Measurements from ENCODE around the gene OSM.

The OSM gene

GRCh38 chr22:30251711-30252110 lies 14.9 kb downstream of the OSM start:
- H3K9ac ChIP-seq (ENCODE audit: low read depth, low read length) = no peak overlapping the region
- no peaks in the 10 kb centered on the region for H3K36me3 ChIP-seq (ENCODE audit: insufficient read depth, low read length)
- H3K4me1 ChIP-seq (ENCODE audit: insufficient read depth, low read length) = peaks cover 35% of the 10 kb centered on the region
- H3K9me3 ChIP-seq (ENCODE audit: control insufficient read depth, insufficient read depth, low read length) = no peaks in the 10 kb centered on the region

- Histone ChIP-seq H3K9me3 (ENCODE audit: control insufficient read depth, insufficient read depth, low read length) (no peaks in the 10 kb centered on the region), H3K36me3 (ENCODE audit: insufficient read depth, low read length) (no peaks in the 10 kb centered on the region), H3K4me1 (ENCODE audit: insufficient read depth, low read length) (peaks cover 30% of the 10 kb centered on the region), H3K9ac (ENCODE audit: low read depth, low read length) (no peak overlapping the region)
These were observed 15.9 kb downstream of the OSM start for GRCh38 chr22:30250661-30251267.

- Histone ChIP-seq H3K4me1 (ENCODE audit: insufficient read depth, low read length) (peaks cover 30% of the 10 kb centered on the region), H3K9me3 (ENCODE audit: control insufficient read depth, insufficient read depth, low read length) (no peaks in the 10 kb centered on the region), H3K36me3 (ENCODE audit: insufficient read depth, low read length) (no peaks in the 10 kb centered on the region), H3K9ac (ENCODE audit: low read depth, low read length) (no peak overlapping the region)
These were observed 16.5 kb downstream of the OSM start for GRCh38 chr22:30250039-30250565.

- Histone ChIP-seq H3K4me1 (ENCODE audit: insufficient read depth, low read length) (peaks cover 37% of the 10 kb centered on the region), H3K36me3 (ENCODE audit: insufficient read depth, low read length) (no peaks in the 10 kb centered on the region), H3K9ac (ENCODE audit: low read depth, low read length) (no peak overlapping the region), H3K9me3 (ENCODE audit: control insufficient read depth, insufficient read depth, low read length) (no peaks in the 10 kb centered on the region)
These were observed 17.3 kb downstream of the OSM start for GRCh38 chr22:30249049-30250038.

- peaks cover 37% of the 10 kb centered on the region for H3K4me1 ChIP-seq (ENCODE audit: insufficient read depth, low read length)
- H3K9ac ChIP-seq (ENCODE audit: low read depth, low read length) = no peak overlapping the region
- H3K36me3 ChIP-seq (ENCODE audit: insufficient read depth, low read length) = peaks cover 4% of the 10 kb centered on the region; the same call in 1 of the 2 replicates
- H3K9me3 ChIP-seq (ENCODE audit: control insufficient read depth, insufficient read depth, low read length) = no peaks in the 10 kb centered on the region
These were observed 18.2 kb downstream of the OSM start for GRCh38 chr22:30248484-30248883.

- Histone ChIP-seq H3K9me3 (ENCODE audit: control insufficient read depth, insufficient read depth, low read length) (no peaks in the 10 kb centered on the region), H3K36me3 (ENCODE audit: insufficient read depth, low read length) (peaks cover 9% of the 10 kb centered on the region; the same call in 1 of the 2 replicates), H3K9ac (ENCODE audit: low read depth, low read length) (no peak overlapping the region), H3K4me1 (ENCODE audit: insufficient read depth, low read length) (peaks cover 35% of the 10 kb centered on the region)
These were observed 18.7 kb downstream of the OSM start for GRCh38 chr22:30247974-30248373.

GRCh38 chr22:30247561-30247960 lies 19.1 kb downstream of the OSM start:
- peak overlapping the region; percentile 64 for H3K9ac ChIP-seq (ENCODE audit: low read depth, low read length)
- no peaks in the 10 kb centered on the region for H3K9me3 ChIP-seq (ENCODE audit: control insufficient read depth, insufficient read depth, low read length)
- H3K4me1 ChIP-seq (ENCODE audit: insufficient read depth, low read length) = peaks cover 31% of the 10 kb centered on the region
- peaks cover 10% of the 10 kb centered on the region; the same call in 1 of the 2 replicates for H3K36me3 ChIP-seq (ENCODE audit: insufficient read depth, low read length)

GRCh38 chr22:30246814-30247376 lies 19.8 kb downstream of the OSM start:
- H3K9me3 ChIP-seq (ENCODE audit: control insufficient read depth, insufficient read depth, low read length) = no peaks in the 10 kb centered on the region
- peaks cover 10% of the 10 kb centered on the region; the same call in 1 of the 2 replicates for H3K36me3 ChIP-seq (ENCODE audit: insufficient read depth, low read length)
- peak overlapping the region; percentile 64 for H3K9ac ChIP-seq (ENCODE audit: low read depth, low read length)
- H3K4me1 ChIP-seq (ENCODE audit: insufficient read depth, low read length) = peaks cover 25% of the 10 kb centered on the region

- H3K9ac ChIP-seq (ENCODE audit: low read depth, low read length) = peak within 1 kb of the TSS; percentile 64
- H3K9me3 ChIP-seq (ENCODE audit: control insufficient read depth, insufficient read depth, low read length) = no peaks in the 10 kb centered on the region
- peaks cover 21% of the 10 kb centered on the region for H3K4me1 ChIP-seq (ENCODE audit: insufficient read depth, low read length)
- H3K36me3 ChIP-seq (ENCODE audit: insufficient read depth, low read length) = peaks cover 10% of the 10 kb centered on the region; the same call in 1 of the 2 replicates
These were observed 20.5 kb downstream of the OSM start, which contains the start of gene LIF for GRCh38 chr22:30245985-30246813. Gene LIF (minus strand): TSS chr22:30246759. CDS start chr22:30246695, 64 bp downstream.

- Histone ChIP-seq H3K36me3 (ENCODE audit: insufficient read depth, low read length) (peaks cover 10% of the 10 kb centered on the region; the same call in 1 of the 2 replicates), H3K9me3 (ENCODE audit: control insufficient read depth, insufficient read depth, low read length) (no peaks in the 10 kb centered on the region), H3K4me1 (ENCODE audit: insufficient read depth, low read length) (peaks cover 17% of the 10 kb centered on the region), H3K9ac (ENCODE audit: low read depth, low read length) (peak overlapping the region; percentile 64)
These were observed 21.3 kb downstream of the OSM start for GRCh38 chr22:30245181-30245984.

- H3K9ac ChIP-seq (ENCODE audit: low read depth, low read length) = no peak overlapping the region
- H3K4me1 ChIP-seq (ENCODE audit: insufficient read depth, low read length) = peaks cover 17% of the 10 kb centered on the region
- no peaks in the 10 kb centered on the region for H3K9me3 ChIP-seq (ENCODE audit: control insufficient read depth, insufficient read depth, low read length)
These were observed 22.0 kb downstream of the OSM start for GRCh38 chr22:30244641-30245040.

GRCh38 chr22:30244066-30244465 lies 22.6 kb downstream of the OSM start:
- peaks cover 10% of the 10 kb centered on the region; the same call in 1 of the 2 replicates for H3K36me3 ChIP-seq (ENCODE audit: insufficient read depth, low read length)
- no peak overlapping the region for H3K9ac ChIP-seq (ENCODE audit: low read depth, low read length)
- H3K4me1 ChIP-seq (ENCODE audit: insufficient read depth, low read length) = peaks cover 21% of the 10 kb centered on the region
- H3K9me3 ChIP-seq (ENCODE audit: control insufficient read depth, insufficient read depth, low read length) = no peaks in the 10 kb centered on the region

More at GRCh38 chr22:30244641-30245040, 22.0 kb downstream of the OSM start:
- peaks cover 10% of the 10 kb centered on the region; the same call in 1 of the 2 replicates for H3K36me3 ChIP-seq (ENCODE audit: insufficient read depth, low read length)

GRCh38 chr22:30243661-30244060 lies 23.0 kb downstream of the OSM start:
- Histone ChIP-seq H3K9me3 (ENCODE audit: control insufficient read depth, insufficient read depth, low read length) (no peaks in the 10 kb centered on the region), H3K36me3 (ENCODE audit: insufficient read depth, low read length) (peaks cover 10% of the 10 kb centered on the region; the same call in 1 of the 2 replicates), H3K4me1 (ENCODE audit: insufficient read depth, low read length) (peaks cover 21% of the 10 kb centered on the region), H3K9ac (ENCODE audit: low read depth, low read length) (no peak overlapping the region)

Measured in ES-I3 (cell line).